ENCODE data around the gene NRARP.

GRCh38 chr9:137301081-137301947 is 757 bp downstream of the NRARP start:
- TF ChIP-seq POLR2AphosphoS5 (IDR thresholded peaks at IDR 0.05) = peak in 1 of 4 donors; percentile 6
- no peak for TF ChIP-seq CTCF (IDR thresholded peaks at IDR 0.05)
- TF ChIP-seq POLR2A (IDR thresholded peaks at IDR 0.05) = no peak

Measured in sigmoid colon (tissue), 4 donors.